Right cardiac atrium (tissue), 5 donors: Measurements from ENCODE around the gene MSH2. TPM values are rescaled to one million over a fixed set of nuclear protein-coding genes. Genes with fewer than 3 reads are reported as not detected.
"Not testable (repeated sequence)": the region's sequence is repeated elsewhere in the genome, so short reads cannot be mapped to it uniquely, and the experiment has no call there.

Experiments used
- ATAC-seq, 2 donors: fragments of 200-7000 bp; cut with Tn5 transposase; one replicate each; pipeline versions ENCODE4 v1.8.0 to v1.9.1; 2020; ENCODE audit warnings: moderate library complexity in 2 of 2, mild to moderate bottlenecking in 1 of 2
- DNase-seq, 3 donors: peaks; one replicate each; pipeline ENCODE4 v3.0.0-alpha.2; 2020
- H3K27ac ChIP-seq: one replicate; pipeline ENCODE4 v1.5.1; 2013; ENCODE audit warnings: mild to moderate bottlenecking, low read length, control low read depth, moderate library complexity
- H3K27me3 ChIP-seq: one replicate; pipeline ENCODE4 v1.6.1; 2013; ENCODE audit not compliant: control insufficient read depth, insufficient read depth
- H3K4me1 ChIP-seq: one replicate; pipeline ENCODE4 v1.6.1; 2013; ENCODE audit warnings: low read length; ENCODE audit not compliant: control insufficient read depth, insufficient read depth
- H3K4me3 ChIP-seq: one replicate; pipeline ENCODE4 v1.5.1; 2013; ENCODE audit warnings: low read length, control low read depth
- H3K9me3 ChIP-seq: one replicate; pipeline ENCODE4 v1.6.1; 2013; ENCODE audit warnings: low read length; ENCODE audit not compliant: control insufficient read depth
- WGBS: extraction: QIAGEN DNeasy Blood & Tissue Kit; methylation state at CpG from one replicate; pipeline ENCODE4 v1.1.7; 2013; 5-methylcytosine and 5-hydroxymethylcytosine counted together
- intact Hi-C, 4 donors: fragments of 100-400 bp; cut with DNase I; formaldehyde crosslinking; loops; one replicate each; pipeline versions ENCODE4 v1.11.0 to v1.14.0; 2022 to 2023
- polyA plus RNA-seq: library from polyadenylated mRNA; stranded (reverse); fragments of 200-250 nt; gene quantifications from one replicate; pipeline ENCODE4 v1.2.3, GENCODE V29; 2013
- total RNA-seq, 4 donors: library from RNA; stranded (reverse); fragmentation: NEBNext Ultra II Directional; extraction: Animal tissue kit (Norgen Biotek cat#: 25700); gene quantifications; one replicate each; pipeline ENCODE4 v1.2.1, GENCODE V29; 2021
- donor health status: healthy with polysubstance abuse.
- donor health status: DM: no; HTN: yes; CAD: no.
- donor health status: DM: no; HTN: no; CAD: no.
- donor health status: DM: no; HTN: yes; CAD: no; lungs with severe emphysema.
- donor health status: DM: yes; HTN: yes; CAD: no.

Gene MSH2
- total and polyA plus RNA-seq, 5 donors, result 7.4 to 14.8 (median 10.2) TPM

DNA sequence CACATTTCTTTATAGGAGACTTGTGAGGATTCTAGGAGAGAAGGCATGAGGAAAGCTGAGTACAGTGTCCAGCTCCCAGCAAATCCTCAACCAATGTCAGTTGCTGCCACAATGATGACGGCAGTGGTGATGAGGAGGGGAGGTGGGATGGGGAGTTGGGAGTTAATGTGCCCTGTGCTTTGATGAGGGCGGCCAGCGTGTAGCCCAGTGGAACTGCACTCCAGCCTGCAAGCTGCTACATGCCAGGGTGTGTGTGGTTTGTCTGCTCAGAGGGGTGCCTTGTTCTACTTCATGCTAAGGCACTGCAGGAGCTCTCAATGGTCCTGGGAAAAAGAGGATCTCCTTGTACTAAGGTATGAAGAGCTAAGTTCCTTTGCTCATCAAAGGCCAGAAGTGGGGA, 96.1 kb downstream of the MSH2 start:
- Histone ChIP-seq H3K27me3 (no peaks in the 10 kb centered on the region), H3K9me3 (peaks cover 2% of the 10 kb centered on the region), H3K4me1 (no peaks in the 10 kb centered on the region), H3K4me3 (no peak overlapping the region), H3K27ac (no peak overlapping the region)
- WGBS, result 94% methylated on average over 3 of the region's 3 CpGs
- no peak for ATAC-seq
- intact Hi-C loops, result no loop called here
- DNase-seq, result no peak

DNA sequence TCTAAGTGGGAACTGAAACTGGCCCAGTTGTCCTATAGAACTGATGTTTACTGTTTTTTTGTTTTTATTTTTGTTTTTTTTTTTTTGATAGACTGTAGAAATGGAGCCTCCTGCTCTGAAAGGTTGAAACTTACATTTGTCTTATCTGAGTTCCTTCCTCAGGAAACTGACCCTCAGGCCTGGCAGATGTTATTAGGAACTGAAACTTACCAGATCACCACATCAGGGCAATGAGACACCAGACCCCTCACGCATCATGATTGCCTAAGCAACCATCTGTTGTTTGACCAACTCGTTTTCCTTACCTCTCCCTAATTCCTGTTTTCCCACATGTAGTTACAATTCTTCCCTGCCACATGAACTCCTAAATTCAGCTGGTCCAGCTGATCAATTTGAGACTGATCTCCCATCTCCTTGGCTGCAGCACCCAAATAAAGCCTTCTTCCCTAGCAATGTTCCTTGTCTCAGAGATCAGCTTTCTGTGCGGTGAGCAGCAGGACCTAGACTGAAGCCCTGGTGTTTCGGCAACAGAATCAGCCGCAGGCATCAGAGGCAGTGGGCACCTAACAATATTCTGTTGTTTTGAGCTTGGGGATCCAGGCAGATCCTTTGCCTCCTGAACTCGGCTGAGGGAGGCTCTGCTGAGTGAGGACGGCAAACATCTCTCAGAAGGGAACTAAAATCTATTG, 96.8 kb downstream of the MSH2 start:
- ATAC-seq, result no peak
- H3K27ac ChIP-seq, result no peak overlapping the region
- H3K9me3 ChIP-seq, result peaks cover 2% of the 10 kb centered on the region
- H3K27me3 ChIP-seq, result no peaks in the 10 kb centered on the region
- no peak overlapping the region for H3K4me3 ChIP-seq
- H3K4me1 ChIP-seq, result no peaks in the 10 kb centered on the region
- no peak for DNase-seq
- intact Hi-C loops, result no loop called here
- 91% methylated on average over 7 of the region's 7 CpGs for WGBS

- H3K4me3 ChIP-seq, result no peak overlapping the region
- H3K4me1 ChIP-seq, result no peaks in the 10 kb centered on the region
- ATAC-seq, result no peak
- peaks cover 2% of the 10 kb centered on the region for H3K9me3 ChIP-seq
- H3K27me3 ChIP-seq, result no peaks in the 10 kb centered on the region
- intact Hi-C loops, result no loop called here
- 46% methylated on average over 3 of the region's 3 CpGs for WGBS
- no peak for DNase-seq
- H3K27ac ChIP-seq, result no peak overlapping the region
These were observed 98.6 kb downstream of the MSH2 start for GRCh38 chr2:47501374-47502200.

DNA sequence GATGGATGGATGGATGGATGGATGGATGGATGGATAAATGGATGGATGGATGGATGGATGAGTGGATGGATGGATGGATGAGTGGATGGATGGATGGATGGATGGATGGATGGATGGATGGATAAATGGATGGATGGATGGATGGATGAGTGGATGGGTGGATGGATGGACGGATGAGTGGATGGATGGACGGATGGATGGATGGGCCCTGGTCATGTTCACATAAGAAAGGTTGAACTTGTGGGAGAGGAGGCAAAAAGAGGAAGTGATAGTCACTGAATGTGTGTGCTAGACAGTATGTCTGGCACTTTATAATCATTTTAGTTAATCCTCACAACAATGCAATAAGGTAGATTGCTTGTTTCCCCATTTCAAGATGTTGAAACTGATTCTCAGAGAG, 99.5 kb downstream of the MSH2 start:
- H3K4me3 ChIP-seq, H3K4me1 ChIP-seq, H3K27ac ChIP-seq, H3K27me3 ChIP-seq, H3K9me3 ChIP-seq, ATAC-seq, intact Hi-C loops, DNase-seq: not testable (repeated sequence)
- WGBS, result 90% methylated on average over 2 of the region's 2 CpGs

GRCh38 chr2:47503481-47504070, 100.6 kb downstream of the MSH2 start:
- H3K4me1 ChIP-seq, result no peaks in the 10 kb centered on the region
- intact Hi-C loops, result no loop called here
- H3K27ac ChIP-seq, result no peak overlapping the region
- no peak overlapping the region for H3K4me3 ChIP-seq
- 93% methylated on average over 8 of the region's 8 CpGs for WGBS
- H3K27me3 ChIP-seq, result no peaks in the 10 kb centered on the region
- H3K9me3 ChIP-seq, result peaks cover 2% of the 10 kb centered on the region
- no peak for ATAC-seq
- no peak for DNase-seq

GRCh38 chr2:47504174-47504810, 101.3 kb downstream of the MSH2 start:
- intact Hi-C loops, result no loop called here
- no peaks in the 10 kb centered on the region for H3K4me1 ChIP-seq
- peaks cover 2% of the 10 kb centered on the region for H3K9me3 ChIP-seq
- no peaks in the 10 kb centered on the region for H3K27me3 ChIP-seq
- H3K27ac ChIP-seq, result no peak overlapping the region
- no peak for ATAC-seq
- DNase-seq, result no peak
- H3K4me3 ChIP-seq, result no peak overlapping the region
- 96% methylated on average over 6 of the region's 6 CpGs for WGBS

- Histone ChIP-seq H3K4me1 (no peaks in the 10 kb centered on the region), H3K4me3 (no peak overlapping the region), H3K9me3 (no peaks in the 10 kb centered on the region), H3K27ac (no peak overlapping the region), H3K27me3 (no peaks in the 10 kb centered on the region)
- DNase-seq, result no peak
- intact Hi-C loops, result no loop called here
- 78% methylated on average over 4 of the region's 4 CpGs for WGBS
- ATAC-seq, result no peak
These were observed 103.1 kb downstream of the MSH2 start for GRCh38 chr2:47506024-47506423.

- Histone ChIP-seq H3K9me3 (no peaks in the 10 kb centered on the region), H3K27me3 (no peaks in the 10 kb centered on the region), H3K4me1 (no peaks in the 10 kb centered on the region), H3K4me3 (no peak overlapping the region), H3K27ac (no peak overlapping the region)
- ATAC-seq (no peak), DNase-seq (no peak)
- intact Hi-C loops, result no loop called here
- 89% methylated on average over 5 of the region's 5 CpGs for WGBS
These were observed 103.5 kb downstream of the MSH2 start for GRCh38 chr2:47506436-47506835.

DNA sequence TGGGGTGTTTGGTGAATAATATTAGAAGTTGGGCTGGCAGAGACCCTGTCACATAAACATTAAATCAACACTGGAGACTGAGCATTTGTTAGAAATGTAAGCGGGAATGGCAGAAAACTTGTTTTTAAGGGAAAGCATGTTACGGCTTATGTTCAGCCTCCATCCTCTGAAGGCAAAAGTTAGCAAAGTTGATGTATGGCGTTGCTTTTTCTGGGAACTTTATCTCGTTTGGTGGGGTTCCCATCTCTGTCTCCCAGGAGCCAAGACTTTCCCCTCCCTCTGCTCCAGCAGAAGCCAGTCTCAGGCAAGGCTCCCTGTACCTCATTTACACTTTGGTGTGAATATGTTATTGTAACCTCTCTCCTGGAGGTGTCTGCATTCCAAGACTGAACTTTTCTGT, 105.1 kb downstream of the MSH2 start:
- no peaks in the 10 kb centered on the region for H3K9me3 ChIP-seq
- H3K4me1 ChIP-seq, result no peaks in the 10 kb centered on the region
- H3K27me3 ChIP-seq, result no peaks in the 10 kb centered on the region
- WGBS, result 58% methylated on average over 4 of the region's 4 CpGs
- H3K27ac ChIP-seq, result no peak overlapping the region
- no peak for DNase-seq
- ATAC-seq, result no peak
- intact Hi-C loops, result no loop called here
- no peak overlapping the region for H3K4me3 ChIP-seq

DNA sequence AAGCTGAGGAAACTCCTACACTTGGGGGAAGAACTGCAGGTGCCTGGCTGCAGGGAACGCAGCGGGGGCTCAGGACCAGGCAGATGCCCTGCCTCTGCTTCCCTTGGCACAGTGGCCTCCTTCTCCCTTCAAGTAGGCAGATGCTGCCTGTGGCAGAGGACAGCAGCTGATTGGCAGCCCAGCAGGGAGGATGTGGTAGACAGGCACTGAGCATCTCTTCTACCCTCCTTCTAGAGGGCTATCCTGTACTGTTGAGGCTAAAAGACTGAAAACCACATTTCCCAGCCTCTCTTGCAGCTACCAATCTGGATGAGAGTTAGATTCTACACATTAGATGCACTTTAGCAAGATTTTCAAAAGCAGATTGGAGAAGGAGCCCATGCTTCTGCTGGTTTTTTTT, 105.7 kb downstream of the MSH2 start:
- intact Hi-C loops, result no loop called here
- no peaks in the 10 kb centered on the region for H3K4me1 ChIP-seq
- H3K9me3 ChIP-seq, result no peaks in the 10 kb centered on the region
- ATAC-seq, result no peak
- no peak overlapping the region for H3K27ac ChIP-seq
- H3K27me3 ChIP-seq, result no peaks in the 10 kb centered on the region
- H3K4me3 ChIP-seq, result no peak overlapping the region
- no peak for DNase-seq
- 91% methylated on average over 2 of the region's 2 CpGs for WGBS

- intact Hi-C loops, result no loop called here
- no peak for DNase-seq
- ATAC-seq, result no peak
- H3K4me3 ChIP-seq, result no peak overlapping the region
- no peaks in the 10 kb centered on the region for H3K9me3 ChIP-seq
- H3K4me1 ChIP-seq, result no peaks in the 10 kb centered on the region
- H3K27me3 ChIP-seq, result no peaks in the 10 kb centered on the region
- no peak overlapping the region for H3K27ac ChIP-seq
- WGBS, result 71% methylated on average over 4 of the region's 4 CpGs
These were observed 106.3 kb downstream of the MSH2 start for GRCh38 chr2:47509250-47509649.
